ENCODE data around the gene ORMDL1. TPM values are rescaled to one million over a fixed set of nuclear protein-coding genes. Genes with fewer than 3 reads are reported as not detected.

Gene ORMDL1, protein sequence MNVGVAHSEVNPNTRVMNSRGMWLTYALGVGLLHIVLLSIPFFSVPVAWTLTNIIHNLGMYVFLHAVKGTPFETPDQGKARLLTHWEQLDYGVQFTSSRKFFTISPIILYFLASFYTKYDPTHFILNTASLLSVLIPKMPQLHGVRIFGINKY
- total RNA-seq: 10 to 100 TPM; 55.3 to 56.8 TPM
- polyA plus RNA-seq (ENCODE audit: insufficient read length in 6 of 6): 100 to 1,000 TPM in 4 of 6 donors, 10 to 100 TPM in 2; 86.0 to 121 (median 109) TPM
- long read RNA-seq, donor 1, transcript ORMDL1-203 (4 exons, 2,009 nt): minor isoform, 18 of 105 reads
- long read RNA-seq, donor 1, transcript ORMDL1-201 (3 exons, 2,692 nt): major isoform, 58 of 105 reads
- long read RNA-seq, donor 1, partial matches to known transcripts: 23 of 105 reads
- long read RNA-seq, donor 1, other reads (novel, unspliced or antisense): 0 of 105 reads
- long read RNA-seq, donor 2, transcript ORMDL1-203 (4 exons, 2,009 nt): minor isoform, 17 of 89 reads
- long read RNA-seq, donor 2, transcript ORMDL1-201 (3 exons, 2,692 nt): major isoform, 32 of 89 reads
- long read RNA-seq, donor 2, partial matches to known transcripts: 35 of 89 reads
- long read RNA-seq, donor 2, other reads (novel, unspliced or antisense): 0 of 89 reads
- long read RNA-seq, donor 3, transcript ORMDL1-201 (3 exons, 2,692 nt): major isoform, 31 of 122 reads
- long read RNA-seq, donor 3, transcript ORMDL1-203 (4 exons, 2,009 nt): minor isoform, 22 of 122 reads
- long read RNA-seq, donor 3, partial matches to known transcripts: 68 of 122 reads
- long read RNA-seq, donor 3, other reads (novel, unspliced or antisense): 0 of 122 reads
- long read RNA-seq, donor 4, transcript ORMDL1-202 (5 exons, 1,137 nt): minor isoform, 10 of 30 reads
- long read RNA-seq, donor 4, transcript ORMDL1-203 (4 exons, 2,009 nt): major isoform, 15 of 30 reads
- long read RNA-seq, donor 4, partial matches to known transcripts: 0 of 30 reads
- long read RNA-seq, donor 4, other reads (novel, unspliced or antisense): 4 of 30 reads
- long read RNA-seq, donor 5, transcript ORMDL1-203 (4 exons, 2,009 nt): minor isoform, 23 of 60 reads
- long read RNA-seq, donor 5, transcript ORMDL1-201 (3 exons, 2,692 nt): major isoform, 32 of 60 reads
- long read RNA-seq, donor 5, partial matches to known transcripts: 0 of 60 reads
- long read RNA-seq, donor 5, other reads (novel, unspliced or antisense): 0 of 60 reads
- long read RNA-seq, donor 6, transcript ORMDL1-201 (3 exons, 2,692 nt): major isoform, 36 of 80 reads
- long read RNA-seq, donor 6, transcript ORMDL1-203 (4 exons, 2,009 nt): minor isoform, 19 of 80 reads
- long read RNA-seq, donor 6, partial matches to known transcripts: 23 of 80 reads
- long read RNA-seq, donor 6, other reads (novel, unspliced or antisense): 0 of 80 reads
- long read RNA-seq, donor 7, transcript ORMDL1-203 (4 exons, 2,009 nt): major isoform, 23 of 43 reads
- long read RNA-seq, donor 7, transcript ORMDL1-201 (3 exons, 2,692 nt): minor isoform, 20 of 43 reads
- long read RNA-seq, donor 7, partial matches to known transcripts: 0 of 43 reads
- long read RNA-seq, donor 7, other reads (novel, unspliced or antisense): 0 of 43 reads
- long read RNA-seq, donor 8, transcript ORMDL1-203 (4 exons, 2,009 nt): major isoform, 20 of 73 reads
- long read RNA-seq, donor 8, transcript ORMDL1-201 (3 exons, 2,692 nt): minor isoform, 19 of 73 reads
- long read RNA-seq, donor 8, partial matches to known transcripts: 32 of 73 reads
- long read RNA-seq, donor 8, other reads (novel, unspliced or antisense): 0 of 73 reads
- long read RNA-seq, donor 9: 0 reads
- long read RNA-seq, donor 10, transcript ORMDL1-202 (5 exons, 1,137 nt): minor isoform, 6 of 37 reads
- long read RNA-seq, donor 10, transcript ORMDL1-203 (4 exons, 2,009 nt): major isoform, 25 of 37 reads
- long read RNA-seq, donor 10, partial matches to known transcripts: 1 of 37 reads
- long read RNA-seq, donor 10, other reads (novel, unspliced or antisense): 5 of 37 reads
- long read RNA-seq, donor 11, transcript ORMDL1-201 (3 exons, 2,692 nt): minor isoform, 28 of 129 reads
- long read RNA-seq, donor 11, transcript ORMDL1-203 (4 exons, 2,009 nt): major isoform, 29 of 129 reads
- long read RNA-seq, donor 11, partial matches to known transcripts: 65 of 129 reads
- long read RNA-seq, donor 11, other reads (novel, unspliced or antisense): 0 of 129 reads
- long read RNA-seq, donor 12, transcript ORMDL1-201 (3 exons, 2,692 nt): major isoform, 32 of 54 reads
- long read RNA-seq, donor 12, transcript ORMDL1-203 (4 exons, 2,009 nt): minor isoform, 16 of 54 reads
- long read RNA-seq, donor 12, partial matches to known transcripts: 0 of 54 reads
- long read RNA-seq, donor 12, other reads (novel, unspliced or antisense): 0 of 54 reads

DNA sequence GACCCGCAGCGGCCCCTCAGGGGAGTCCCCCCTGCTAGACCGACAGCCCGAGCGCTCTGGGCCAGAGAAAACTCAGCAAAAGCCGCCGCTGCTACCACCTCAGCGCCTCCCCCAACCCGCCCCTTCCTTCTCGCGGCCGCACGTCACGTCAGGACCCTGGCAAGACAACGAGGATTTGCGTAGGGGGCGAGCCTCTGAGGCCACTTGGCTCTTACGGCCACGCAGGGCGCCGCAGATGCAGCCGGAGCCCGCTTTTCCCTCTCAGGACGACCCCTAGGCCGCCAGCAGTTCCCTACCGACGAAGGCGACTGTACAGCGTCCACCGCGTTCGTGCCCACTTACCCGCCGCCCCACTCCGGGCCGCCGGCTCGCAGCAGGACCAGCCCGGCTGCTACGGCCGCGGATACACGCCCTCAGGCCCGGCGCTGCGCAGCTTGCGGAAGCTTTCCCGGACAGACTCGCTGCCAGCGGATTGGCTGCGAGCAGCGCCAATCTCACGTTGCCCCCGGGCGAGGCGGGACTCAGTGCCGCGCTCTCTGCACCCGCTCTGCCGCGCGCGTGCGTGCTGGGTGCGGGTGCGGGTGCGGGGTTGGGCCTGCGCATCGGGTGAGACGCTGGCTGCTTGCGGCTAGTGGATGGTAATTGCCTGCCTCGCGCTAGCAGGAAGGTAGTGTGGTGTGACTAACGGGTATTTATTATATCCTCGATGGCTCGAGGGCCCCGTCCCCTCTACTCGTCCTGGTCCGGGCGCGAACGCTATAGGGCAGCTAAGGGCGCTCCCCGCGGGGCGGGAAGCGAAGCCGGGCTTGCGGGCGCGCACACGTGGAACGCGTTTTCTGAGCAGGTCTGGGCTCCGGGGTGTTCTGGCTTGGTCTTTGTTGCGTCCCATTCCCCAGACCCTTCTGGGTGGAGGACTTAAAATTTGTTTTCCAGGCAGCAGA lies at the start of gene ORMDL1, which contains the start of gene PMS1:
TSS of gene ORMDL1 (minus strand) at position 413 of the 941 bp plus-strand sequence. CDS start 1,744 bp downstream, outside the sequence.
TSS of gene PMS1 (plus strand) at position 524 of the 941 bp plus-strand sequence. CDS start 7,360 bp downstream, outside the sequence.
- peak; percentile 99 for ATAC-seq
- Histone ChIP-seq H3K36me3 (peaks cover 0 to 23% of the 10 kb centered on the region in 2 donors), H3K27ac (peak within 1 kb of the TSS; percentile 95 to 97), H3K4me1 (peaks cover 7 to 49% of the 10 kb centered on the region in 2 donors), H3K27me3 (no peaks in the 10 kb centered on the region), H3K4me3 (peak within 1 kb of the TSS; percentile 61 to 79), H3K9me3 (no peaks in the 10 kb centered on the region)
- intact Hi-C loops (cut with DNase I): no loop called here
- peak; percentile 96 to 99 (median 98) for DNase-seq
- TF ChIP-seq, protein P1, sequence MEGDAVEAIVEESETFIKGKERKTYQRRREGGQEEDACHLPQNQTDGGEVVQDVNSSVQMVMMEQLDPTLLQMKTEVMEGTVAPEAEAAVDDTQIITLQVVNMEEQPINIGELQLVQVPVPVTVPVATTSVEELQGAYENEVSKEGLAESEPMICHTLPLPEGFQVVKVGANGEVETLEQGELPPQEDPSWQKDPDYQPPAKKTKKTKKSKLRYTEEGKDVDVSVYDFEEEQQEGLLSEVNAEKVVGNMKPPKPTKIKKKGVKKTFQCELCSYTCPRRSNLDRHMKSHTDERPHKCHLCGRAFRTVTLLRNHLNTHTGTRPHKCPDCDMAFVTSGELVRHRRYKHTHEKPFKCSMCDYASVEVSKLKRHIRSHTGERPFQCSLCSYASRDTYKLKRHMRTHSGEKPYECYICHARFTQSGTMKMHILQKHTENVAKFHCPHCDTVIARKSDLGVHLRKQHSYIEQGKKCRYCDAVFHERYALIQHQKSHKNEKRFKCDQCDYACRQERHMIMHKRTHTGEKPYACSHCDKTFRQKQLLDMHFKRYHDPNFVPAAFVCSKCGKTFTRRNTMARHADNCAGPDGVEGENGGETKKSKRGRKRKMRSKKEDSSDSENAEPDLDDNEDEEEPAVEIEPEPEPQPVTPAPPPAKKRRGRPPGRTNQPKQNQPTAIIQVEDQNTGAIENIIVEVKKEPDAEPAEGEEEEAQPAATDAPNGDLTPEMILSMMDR (IDR thresholded peaks at IDR 0.05): no peak

DNA sequence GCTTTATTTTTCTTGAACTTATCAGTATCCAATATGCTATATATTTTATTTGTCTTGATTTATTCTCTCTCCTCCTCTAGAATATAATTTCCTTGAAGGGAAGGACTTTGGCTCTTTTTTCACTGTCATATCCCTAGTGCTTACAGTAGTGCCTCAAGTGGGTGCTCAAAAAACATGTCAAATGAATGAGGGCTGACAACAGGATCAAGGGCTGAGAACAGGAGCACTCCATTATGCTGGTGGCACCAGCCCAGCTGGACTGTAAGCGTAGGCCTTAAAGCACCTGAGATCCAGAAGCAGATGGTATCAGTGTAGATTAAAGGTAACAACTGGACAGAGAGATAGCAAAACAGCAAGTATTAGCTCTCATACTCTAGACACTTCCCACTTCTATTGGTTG lies 46.4 kb upstream of the ORMDL1 start:
- Histone ChIP-seq H3K27me3 (no peaks in the 10 kb centered on the region), H3K4me1 (no peaks in the 10 kb centered on the region), H3K4me3 (no peak overlapping the region), H3K9me3 (no peaks in the 10 kb centered on the region), H3K36me3 (no peaks in the 10 kb centered on the region), H3K27ac (no peak overlapping the region)
- DNase-seq: no peak
- intact Hi-C loops (cut with DNase I): no loop called here
- TF ChIP-seq, protein P1 (IDR thresholded peaks at IDR 0.05): no peak
- peak; percentile 77 for ATAC-seq

DNA sequence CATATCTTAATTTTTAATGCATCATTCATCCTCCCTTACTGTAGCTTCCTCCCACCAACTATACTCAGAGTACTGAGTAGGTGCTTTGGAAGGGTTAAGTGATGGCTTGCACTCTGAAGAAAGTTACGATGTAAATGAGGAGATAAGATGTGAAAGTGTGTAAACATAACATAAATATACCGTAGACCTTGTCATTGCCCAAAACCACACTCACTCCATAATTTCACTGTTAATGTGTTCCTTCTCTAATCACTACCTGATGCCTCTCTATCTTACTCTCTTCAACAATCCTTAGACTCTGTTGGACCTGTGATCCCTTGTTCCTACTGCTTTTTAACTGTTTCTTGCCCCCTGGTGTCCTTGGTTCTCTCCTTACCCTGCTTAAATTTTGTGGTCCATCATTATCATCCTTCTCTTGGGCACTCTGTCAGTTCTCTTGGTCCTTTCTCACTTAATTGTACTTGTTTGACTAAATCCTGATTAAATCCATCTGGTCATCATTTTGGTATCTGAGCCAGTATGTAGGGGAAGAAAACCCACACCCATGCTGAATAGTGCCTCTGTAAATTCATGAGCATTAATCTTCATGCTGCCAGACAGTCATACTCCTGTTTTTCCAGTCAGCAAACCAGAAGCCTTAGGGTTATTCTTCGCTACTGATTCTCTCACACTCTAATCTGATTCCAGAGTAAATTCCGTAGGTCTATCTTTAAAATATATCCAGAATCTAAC lies 45.1 kb upstream of the ORMDL1 start:
- Histone ChIP-seq H3K4me3 (no peak overlapping the region), H3K27ac (no peak overlapping the region), H3K36me3 (no peaks in the 10 kb centered on the region), H3K4me1 (no peaks in the 10 kb centered on the region), H3K27me3 (no peaks in the 10 kb centered on the region), H3K9me3 (no peaks in the 10 kb centered on the region)
- no peak for ATAC-seq
- TF ChIP-seq, protein P1 (IDR thresholded peaks at IDR 0.05): no peak
- DNase-seq: no peak
- intact Hi-C loops (cut with DNase I): no loop called here

Data from left lung (tissue), 14 donors.